Thyroid gland (tissue), 4 donors: ENCODE data around the gene NFE2L3.

Experiments
- POLR2A ChIP-seq, 2 donors: fragments of 450-650 bp; IDR thresholded peaks; one replicate each; pipeline ENCODE4 v1.6.1; 2017; ENCODE audit warnings: antibody characterized with exemption in 2 of 2, mild to moderate bottlenecking in 2 of 2, moderate library complexity in 1 of 2
- TF ChIP-seq, protein P1 (sequence below), 6 experiments: fragments of 200-600 bp in 3 of 6; fragments of 450-650 bp in 3 of 6; sonication (generic) in 3 of 6; IDR thresholded peaks; one replicate each; pipeline ENCODE4 v1.5.1; 2016 to 2019; ENCODE audit warnings: antibody characterized with exemption in 6 of 6, mild to moderate bottlenecking in 2 of 6, inconsistent platforms in 1 of 6, moderate library complexity in 1 of 6

GRCh38 chr7:26212921-26213718 is 61.1 kb downstream of the NFE2L3 start:
- TF ChIP-seq, protein P1, sequence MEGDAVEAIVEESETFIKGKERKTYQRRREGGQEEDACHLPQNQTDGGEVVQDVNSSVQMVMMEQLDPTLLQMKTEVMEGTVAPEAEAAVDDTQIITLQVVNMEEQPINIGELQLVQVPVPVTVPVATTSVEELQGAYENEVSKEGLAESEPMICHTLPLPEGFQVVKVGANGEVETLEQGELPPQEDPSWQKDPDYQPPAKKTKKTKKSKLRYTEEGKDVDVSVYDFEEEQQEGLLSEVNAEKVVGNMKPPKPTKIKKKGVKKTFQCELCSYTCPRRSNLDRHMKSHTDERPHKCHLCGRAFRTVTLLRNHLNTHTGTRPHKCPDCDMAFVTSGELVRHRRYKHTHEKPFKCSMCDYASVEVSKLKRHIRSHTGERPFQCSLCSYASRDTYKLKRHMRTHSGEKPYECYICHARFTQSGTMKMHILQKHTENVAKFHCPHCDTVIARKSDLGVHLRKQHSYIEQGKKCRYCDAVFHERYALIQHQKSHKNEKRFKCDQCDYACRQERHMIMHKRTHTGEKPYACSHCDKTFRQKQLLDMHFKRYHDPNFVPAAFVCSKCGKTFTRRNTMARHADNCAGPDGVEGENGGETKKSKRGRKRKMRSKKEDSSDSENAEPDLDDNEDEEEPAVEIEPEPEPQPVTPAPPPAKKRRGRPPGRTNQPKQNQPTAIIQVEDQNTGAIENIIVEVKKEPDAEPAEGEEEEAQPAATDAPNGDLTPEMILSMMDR (IDR thresholded peaks at IDR 0.05), result no peak
- TF ChIP-seq POLR2A (IDR thresholded peaks at IDR 0.05), result no peak
